GM21367 (cell line): ENCODE measurements around the gene CAMKK1.

Source experiments
- ATAC-seq: cut with Tn5 transposase; IDR thresholded peaks from one replicate; pipeline ENCODE4 v1.9.1; 2021; ENCODE audit not compliant: unreplicated experiment

CAMKK1 gene

DNA sequence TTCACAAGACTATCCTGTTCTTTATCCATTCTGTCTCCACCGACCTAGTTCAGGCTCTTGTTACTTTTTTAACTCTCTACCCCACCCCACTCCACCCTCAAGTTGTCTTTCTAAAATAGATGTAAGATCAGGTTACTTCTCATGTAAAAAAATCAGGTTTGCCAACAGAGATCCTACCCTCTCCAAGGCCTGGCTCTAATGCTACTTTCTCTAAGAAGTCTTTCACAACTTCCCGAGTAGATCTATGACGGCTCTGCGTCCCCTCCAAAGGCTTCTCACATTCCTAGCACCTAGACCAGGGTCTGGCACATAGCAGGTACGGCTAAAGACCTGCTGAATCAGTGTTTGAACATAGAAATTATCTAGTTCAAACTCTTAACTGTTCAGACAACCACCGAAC lies 77.7 kb downstream of the CAMKK1 start:
- no peak for ATAC-seq

DNA sequence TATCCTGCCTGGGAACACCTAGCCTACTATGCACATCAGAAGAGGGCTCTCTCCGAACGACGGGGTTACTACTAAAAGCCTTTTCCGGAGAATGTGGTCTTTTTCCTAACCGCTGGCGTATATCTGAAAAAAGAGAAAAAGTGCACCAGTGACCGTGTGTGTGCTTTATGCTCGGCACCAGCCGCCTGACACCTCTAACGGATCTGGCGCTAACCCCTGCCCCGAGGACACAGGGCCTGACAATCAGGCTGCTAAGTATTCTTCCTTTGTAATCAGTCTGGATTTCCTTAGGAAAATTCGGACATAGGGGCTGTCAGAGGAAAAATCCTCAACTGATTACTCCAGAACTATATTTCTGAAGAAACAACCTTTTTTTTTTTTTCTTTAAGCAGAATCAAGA lies 78.5 kb downstream of the CAMKK1 start:
- no peak for ATAC-seq

DNA sequence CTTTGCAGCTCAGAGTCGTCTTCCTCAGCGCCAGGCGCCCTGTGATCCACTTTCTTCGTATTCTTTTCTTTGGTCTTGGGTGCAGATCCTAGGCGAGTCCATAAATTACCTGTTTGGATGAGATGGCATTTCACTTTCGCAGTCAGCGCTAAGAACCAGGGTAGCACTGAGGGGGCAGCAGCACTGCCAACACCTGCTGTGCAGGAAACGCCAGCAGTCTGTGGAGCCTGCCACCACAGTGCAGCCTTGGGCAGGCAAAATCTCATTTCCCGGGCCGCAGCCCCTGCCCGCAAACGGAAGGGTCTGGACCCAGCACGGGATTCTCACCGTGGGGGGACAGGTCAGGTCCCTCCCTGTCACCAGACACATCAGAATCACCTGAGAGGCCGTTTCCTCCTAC lies 79.7 kb downstream of the CAMKK1 start:
- ATAC-seq, result no peak

DNA sequence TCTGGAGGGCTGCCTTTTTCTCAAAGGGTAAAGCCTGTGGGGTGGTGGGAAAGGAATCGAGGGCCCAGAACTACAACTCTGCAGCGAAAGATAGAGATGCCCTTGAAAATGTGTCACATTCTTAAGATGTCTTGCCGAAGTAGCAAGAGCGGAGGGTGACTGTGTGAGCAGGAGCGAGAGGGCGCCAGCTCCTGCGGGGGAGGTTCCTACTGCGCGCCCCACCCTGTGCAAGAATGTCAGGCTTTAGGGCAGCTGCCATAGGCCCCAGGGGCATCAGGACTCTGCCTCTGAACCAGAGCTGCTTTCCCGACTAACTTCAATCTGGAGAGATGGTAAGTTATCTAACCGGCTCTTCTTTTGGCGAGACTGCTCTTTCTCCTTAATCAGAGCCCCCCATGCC lies 80.1 kb downstream of the CAMKK1 start:
- ATAC-seq, result no peak

DNA sequence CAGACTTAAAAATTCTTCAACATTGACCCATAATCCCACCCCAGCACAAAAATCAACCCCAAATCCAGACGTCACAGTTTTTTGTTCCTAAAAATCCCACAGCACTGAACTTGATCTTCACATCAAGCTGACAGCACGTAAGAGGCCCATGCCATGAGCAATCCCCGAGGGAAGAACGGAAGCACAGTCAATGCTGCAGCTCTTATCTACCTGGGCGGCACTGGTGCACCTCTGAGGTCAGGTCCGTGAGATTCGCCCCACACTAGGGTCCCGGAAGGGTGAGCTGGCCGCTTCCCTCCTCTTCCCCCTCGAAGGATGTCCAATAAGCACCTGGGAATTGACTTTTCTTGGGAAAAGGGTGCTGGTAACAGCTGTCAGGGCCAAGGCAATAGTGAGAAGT lies 80.6 kb downstream of the CAMKK1 start:
- ATAC-seq, result no peak
